Stromal cell of bone marrow (primary cell): ENCODE data around the gene RASD2.
A peak's percentile ranks its signal among the peaks of the same experiment; 100 is the strongest.
"Not testable (repeated sequence)": the region's sequence is repeated elsewhere in the genome, so short reads cannot be mapped to it uniquely, and the experiment has no call there.

ENCODE experiments used
- DNase-seq: peaks from one replicate; pipeline ENCODE4 v3.0.0-alpha.2; 2012; ENCODE audit warnings: low read depth

Gene RASD2

DNA sequence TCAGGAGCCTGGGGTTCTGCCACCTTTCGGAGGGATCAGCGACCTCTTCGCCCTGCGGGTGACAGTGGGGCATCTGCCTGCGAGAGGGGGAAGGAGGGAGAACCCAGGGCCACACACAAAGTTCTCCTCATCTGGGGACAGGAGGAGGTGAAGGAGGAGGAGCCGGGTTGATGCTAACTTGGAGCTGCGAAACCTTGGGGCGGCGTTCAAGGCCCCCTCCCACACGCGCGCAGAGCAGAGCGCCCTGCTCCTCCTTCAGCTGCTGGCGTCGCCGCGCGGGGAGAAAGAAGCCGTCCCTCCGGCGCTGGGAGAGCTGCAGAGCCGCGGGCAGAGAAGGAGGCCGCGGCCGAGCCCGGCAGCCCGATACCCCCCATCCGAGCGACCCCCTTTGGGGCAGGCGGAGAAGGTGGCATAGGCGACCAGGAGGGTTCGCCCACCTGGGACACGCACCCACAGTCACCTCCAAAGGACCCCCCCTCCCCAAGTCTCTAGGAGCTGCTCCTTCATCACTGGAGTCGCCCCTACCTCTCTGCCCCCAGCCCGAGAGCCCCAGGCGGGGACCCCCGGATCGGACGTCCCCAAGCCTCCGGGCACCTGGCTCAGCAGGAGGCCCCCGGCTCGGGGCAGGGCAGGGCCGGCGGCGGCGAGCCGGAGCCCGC, at the start of gene RASD2:
TSS of gene RASD2 (plus strand) at position 237 of the 659 bp plus-strand sequence. CDS start 5,979 bp downstream, outside the sequence.
- DNase-seq: no peak

DNA sequence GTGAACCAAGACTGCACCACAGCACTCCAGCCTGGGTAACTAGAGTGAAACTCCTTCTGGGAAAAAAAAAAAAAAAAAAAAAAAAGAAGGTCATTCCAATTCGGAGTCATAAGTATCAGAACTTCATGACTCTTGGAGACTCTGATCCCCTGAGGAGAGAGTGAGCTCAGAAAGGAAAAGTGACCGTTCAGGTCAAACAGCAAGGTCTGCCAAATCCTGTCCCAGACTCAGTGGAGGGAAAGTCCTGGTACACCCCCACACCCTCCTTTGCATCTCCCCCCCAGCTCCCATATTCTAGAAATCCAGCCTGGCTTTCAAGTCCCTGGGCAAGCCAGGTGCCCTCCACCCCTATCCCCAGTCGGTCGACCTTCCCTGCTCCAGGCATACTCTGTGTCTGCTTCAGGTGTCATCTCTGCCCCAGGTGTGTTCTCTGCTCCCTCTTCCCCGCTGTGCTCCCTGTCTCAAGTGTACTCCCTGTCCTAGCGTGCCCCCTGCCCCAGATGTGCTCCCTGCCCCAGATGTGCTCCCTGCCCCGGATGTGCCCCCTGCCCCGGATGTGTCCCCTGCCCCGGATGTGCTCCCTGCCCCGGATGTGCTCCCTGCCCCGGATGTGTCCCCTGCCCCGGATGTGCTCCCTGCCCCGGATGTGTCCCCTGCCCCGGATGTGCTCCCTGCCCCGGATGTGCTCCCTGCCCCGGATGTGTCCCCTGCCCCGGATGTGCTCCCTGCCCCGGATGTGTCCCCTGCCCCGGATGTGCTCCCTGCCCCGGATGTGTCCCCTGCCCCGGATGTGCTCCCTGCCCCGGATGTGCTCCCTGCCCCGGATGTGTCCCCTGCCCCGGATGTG, 49.3 kb upstream of the RASD2 start:
- not testable (repeated sequence) for DNase-seq

GRCh38 chr22:35491908-35492380, 48.7 kb upstream of the RASD2 start:
- no peak for DNase-seq

GRCh38 chr22:35493074-35493473, 47.6 kb upstream of the RASD2 start:
- no peak for DNase-seq

- DNase-seq: not testable (repeated sequence)
Measured at GRCh38 chr22:35495711-35496110, 44.9 kb upstream of the RASD2 start.

- no peak for DNase-seq
Measured at GRCh38 chr22:35496768-35497312, 43.8 kb upstream of the RASD2 start.

GRCh38 chr22:35498026-35498800, 42.4 kb upstream of the RASD2 start:
- no peak for DNase-seq

GRCh38 chr22:35502836-35503235, 37.8 kb upstream of the RASD2 start:
- DNase-seq: no peak

GRCh38 chr22:35505399-35506258, 35.0 kb upstream of the RASD2 start:
- no peak for DNase-seq

DNA sequence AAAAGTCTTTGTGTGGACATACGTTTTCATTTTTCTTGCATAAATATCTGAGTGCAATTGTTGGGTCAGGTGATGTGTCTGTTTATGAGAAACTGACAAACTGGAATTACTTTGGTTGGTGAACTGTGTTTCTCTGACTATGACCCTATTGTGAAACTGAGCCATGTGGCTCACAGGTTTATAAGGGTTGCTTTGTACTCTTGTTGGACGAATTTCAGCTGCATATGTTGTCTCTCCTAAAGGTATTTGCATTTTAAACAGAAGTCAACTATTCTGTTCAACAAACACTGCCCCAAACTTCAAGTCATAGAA, 34.4 kb upstream of the RASD2 start:
- no peak for DNase-seq

- DNase-seq: not testable (repeated sequence)
Measured at GRCh38 chr22:35507851-35508250, 32.8 kb upstream of the RASD2 start.

GRCh38 chr22:35509451-35509850, 31.2 kb upstream of the RASD2 start:
- no peak for DNase-seq

DNA sequence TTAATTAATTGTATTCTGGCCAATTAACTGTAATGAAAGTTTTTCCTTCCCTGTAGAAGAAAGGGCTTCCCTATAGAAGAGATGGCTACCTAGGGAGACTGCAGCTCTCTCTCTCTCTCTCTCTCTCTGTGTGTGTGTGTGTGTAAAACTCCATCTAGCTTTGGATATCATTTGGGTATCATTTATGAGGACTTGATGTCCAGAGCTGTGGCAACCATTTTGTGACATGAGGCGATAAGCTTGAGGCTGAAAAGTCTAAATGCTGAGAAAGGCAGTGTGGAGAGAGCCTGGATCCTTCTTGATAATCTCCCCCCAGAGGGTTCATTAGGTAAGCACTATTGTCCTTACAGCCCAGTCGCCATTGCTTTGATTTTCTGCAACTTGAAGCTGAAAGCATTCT, 30.7 kb upstream of the RASD2 start:
- no peak for DNase-seq

- peak; percentile 37 for DNase-seq
Measured at GRCh38 chr22:35510481-35510934, 30.1 kb upstream of the RASD2 start.

DNA sequence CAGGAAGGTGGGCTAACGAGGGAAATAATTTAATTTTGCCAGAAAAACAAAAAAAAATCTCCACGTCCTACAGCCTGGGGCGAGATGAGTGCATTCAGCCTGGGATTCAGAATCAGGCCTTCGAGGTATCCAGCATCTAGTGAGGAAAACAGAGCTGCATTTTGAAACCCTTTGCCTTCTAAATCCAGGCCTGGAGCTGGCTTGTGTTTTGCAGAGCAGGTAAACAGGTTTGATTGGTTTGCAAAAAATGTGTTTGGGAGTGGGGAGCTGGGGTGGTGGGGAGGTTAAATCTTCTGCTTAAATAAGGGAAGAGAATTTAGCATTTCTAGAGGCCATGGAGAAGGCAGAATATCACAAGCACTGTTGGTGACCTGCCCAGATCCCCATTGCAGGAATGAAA, 29.7 kb upstream of the RASD2 start:
- DNase-seq: no peak

DNA sequence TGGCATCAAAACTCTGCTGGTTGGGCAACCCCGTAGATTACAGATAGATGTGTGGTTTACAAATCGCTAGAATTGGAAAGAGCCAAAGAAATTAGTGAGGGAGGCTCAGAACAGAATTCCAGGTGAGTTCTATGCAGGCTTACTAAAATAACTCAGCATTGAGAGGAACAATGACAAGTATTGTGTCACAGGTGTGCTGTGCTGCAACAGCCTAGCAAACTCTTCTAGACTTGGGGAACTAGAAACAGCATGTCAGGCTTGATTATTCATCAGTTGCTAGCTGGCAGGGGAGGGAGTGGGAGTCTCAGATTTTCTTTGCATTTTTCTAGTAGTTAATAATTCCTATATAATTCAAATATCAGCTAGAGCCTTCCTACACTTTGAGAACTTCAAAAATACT, 26.3 kb upstream of the RASD2 start:
- DNase-seq: no peak

DNA sequence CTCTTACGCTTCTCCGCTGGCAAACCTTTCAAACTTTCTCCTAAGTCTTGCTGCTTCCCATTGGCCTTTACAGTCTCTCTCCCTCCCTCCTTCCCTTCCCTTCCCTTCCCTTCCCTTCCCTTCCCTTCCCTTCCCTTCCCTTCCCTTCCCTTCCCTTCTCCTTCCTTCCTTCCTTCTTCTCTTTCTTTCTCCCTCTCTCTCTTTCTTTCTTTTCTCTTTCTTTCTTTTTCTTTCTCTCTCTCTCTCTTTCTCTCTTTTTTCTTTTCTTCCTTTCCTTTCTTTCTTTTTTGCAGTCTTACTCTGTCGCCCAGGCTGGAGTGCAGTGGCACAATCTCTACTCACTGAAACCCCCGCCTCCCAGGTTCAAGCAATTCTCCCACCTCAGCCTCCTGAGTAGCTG, 24.7 kb upstream of the RASD2 start:
- DNase-seq: not testable (repeated sequence)

- DNase-seq: no peak
Measured at GRCh38 chr22:35516723-35517122, 23.9 kb upstream of the RASD2 start.

GRCh38 chr22:35517207-35517606, 23.4 kb upstream of the RASD2 start:
- no peak for DNase-seq

GRCh38 chr22:35517769-35518530, 22.7 kb upstream of the RASD2 start:
- no peak for DNase-seq

DNA sequence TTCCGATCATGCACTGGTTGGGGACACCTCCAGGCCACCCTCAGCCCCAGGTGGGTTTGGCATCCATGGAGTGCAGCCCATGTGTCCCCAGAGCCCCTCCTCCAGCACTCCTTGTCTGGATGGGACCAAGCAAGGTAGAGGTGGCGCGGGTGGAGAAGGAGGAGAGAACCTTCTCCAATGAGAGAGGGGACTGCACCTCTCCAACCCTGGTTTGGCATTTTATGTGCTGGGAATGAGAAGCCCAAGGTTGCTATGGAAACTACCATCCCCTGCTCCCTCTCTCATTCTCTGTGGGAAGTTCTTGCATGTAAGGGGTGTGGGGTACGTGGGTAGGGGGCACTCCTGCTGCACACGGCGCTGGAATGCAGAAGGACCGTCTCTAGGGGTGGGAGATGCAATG, 21.8 kb upstream of the RASD2 start:
- DNase-seq: no peak
